ENCODE data around the gene RAD51B.

DNA sequence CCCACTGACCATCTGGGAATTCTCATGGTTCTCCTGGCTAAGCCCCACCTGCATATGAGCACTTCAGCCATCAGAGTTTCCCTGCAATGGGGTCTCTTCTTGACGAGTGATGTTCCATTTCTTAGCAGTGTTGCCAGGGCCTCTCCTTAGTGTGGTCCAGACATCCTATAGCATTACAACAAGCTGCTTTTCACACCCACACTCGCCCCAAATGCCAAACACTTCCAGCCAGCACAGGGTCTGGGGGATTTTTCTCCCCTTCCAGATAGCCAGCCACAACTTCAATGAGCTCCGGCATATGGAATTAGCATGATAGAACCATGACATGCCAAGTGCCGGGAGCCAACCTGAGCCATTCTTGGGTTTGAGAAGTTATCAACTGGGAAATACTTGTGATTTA, 705.9 kb downstream of the RAD51B start:
- TF ChIP-seq GTF2I (CRISPR knock-in tag; conservative IDR thresholded peaks at IDR 0.05) (no peak), KAT7 (CRISPR knock-in tag; IDR thresholded peaks at IDR 0.05; ENCODE audit: borderline replicate concordance) (no peak), SMAD3 (CRISPR knock-in tag; IDR thresholded peaks at IDR 0.05; ENCODE audit: borderline replicate concordance) (no peak), SP1 (CRISPR knock-in tag; conservative IDR thresholded peaks at IDR 0.05) (no peak), FOXK1 (CRISPR knock-in tag; IDR thresholded peaks at IDR 0.05) (no peak)
- TF ChIP-seq, protein P1, sequence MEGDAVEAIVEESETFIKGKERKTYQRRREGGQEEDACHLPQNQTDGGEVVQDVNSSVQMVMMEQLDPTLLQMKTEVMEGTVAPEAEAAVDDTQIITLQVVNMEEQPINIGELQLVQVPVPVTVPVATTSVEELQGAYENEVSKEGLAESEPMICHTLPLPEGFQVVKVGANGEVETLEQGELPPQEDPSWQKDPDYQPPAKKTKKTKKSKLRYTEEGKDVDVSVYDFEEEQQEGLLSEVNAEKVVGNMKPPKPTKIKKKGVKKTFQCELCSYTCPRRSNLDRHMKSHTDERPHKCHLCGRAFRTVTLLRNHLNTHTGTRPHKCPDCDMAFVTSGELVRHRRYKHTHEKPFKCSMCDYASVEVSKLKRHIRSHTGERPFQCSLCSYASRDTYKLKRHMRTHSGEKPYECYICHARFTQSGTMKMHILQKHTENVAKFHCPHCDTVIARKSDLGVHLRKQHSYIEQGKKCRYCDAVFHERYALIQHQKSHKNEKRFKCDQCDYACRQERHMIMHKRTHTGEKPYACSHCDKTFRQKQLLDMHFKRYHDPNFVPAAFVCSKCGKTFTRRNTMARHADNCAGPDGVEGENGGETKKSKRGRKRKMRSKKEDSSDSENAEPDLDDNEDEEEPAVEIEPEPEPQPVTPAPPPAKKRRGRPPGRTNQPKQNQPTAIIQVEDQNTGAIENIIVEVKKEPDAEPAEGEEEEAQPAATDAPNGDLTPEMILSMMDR (IDR thresholded peaks at IDR 0.05) = no peak
- TF ChIP-seq, protein P2, sequence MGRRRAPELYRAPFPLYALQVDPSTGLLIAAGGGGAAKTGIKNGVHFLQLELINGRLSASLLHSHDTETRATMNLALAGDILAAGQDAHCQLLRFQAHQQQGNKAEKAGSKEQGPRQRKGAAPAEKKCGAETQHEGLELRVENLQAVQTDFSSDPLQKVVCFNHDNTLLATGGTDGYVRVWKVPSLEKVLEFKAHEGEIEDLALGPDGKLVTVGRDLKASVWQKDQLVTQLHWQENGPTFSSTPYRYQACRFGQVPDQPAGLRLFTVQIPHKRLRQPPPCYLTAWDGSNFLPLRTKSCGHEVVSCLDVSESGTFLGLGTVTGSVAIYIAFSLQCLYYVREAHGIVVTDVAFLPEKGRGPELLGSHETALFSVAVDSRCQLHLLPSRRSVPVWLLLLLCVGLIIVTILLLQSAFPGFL (CRISPR knock-in tag; IDR thresholded peaks at IDR 0.05; ENCODE audit: borderline replicate concordance) = no peak
- TF ChIP-seq, protein P3, sequence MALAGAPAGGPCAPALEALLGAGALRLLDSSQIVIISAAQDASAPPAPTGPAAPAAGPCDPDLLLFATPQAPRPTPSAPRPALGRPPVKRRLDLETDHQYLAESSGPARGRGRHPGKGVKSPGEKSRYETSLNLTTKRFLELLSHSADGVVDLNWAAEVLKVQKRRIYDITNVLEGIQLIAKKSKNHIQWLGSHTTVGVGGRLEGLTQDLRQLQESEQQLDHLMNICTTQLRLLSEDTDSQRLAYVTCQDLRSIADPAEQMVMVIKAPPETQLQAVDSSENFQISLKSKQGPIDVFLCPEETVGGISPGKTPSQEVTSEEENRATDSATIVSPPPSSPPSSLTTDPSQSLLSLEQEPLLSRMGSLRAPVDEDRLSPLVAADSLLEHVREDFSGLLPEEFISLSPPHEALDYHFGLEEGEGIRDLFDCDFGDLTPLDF (CRISPR knock-in tag; IDR thresholded peaks at IDR 0.05) = no peak
